Neural cell (in vitro differentiated cells): Measurements from ENCODE around the gene IP6K1. TPM values are rescaled to one million over a fixed set of nuclear protein-coding genes. Genes with fewer than 3 reads are reported as not detected.

ENCODE experiments used
- H2AFZ ChIP-seq: fragments of 200-600, 300-800 bp; sonication (generic), shearing (Covaris generic); 2 replicates; pipeline ENCODE4 v1.6.0; 2014; ENCODE audit warnings: low read depth, mild to moderate bottlenecking, antibody characterized with exemption, low read length, moderate library complexity
- H3F3A ChIP-seq: fragments of 200-600 bp; shearing (Covaris generic); 2 replicates; pipeline ENCODE4 v1.6.1; 2016; ENCODE audit warnings: mild to moderate bottlenecking, moderate library complexity, mixed read lengths, antibody characterized with exemption, low read length; ENCODE audit not compliant: insufficient read depth, poor library complexity, severe bottlenecking
- H3K27ac ChIP-seq: fragments of 200-600, 300-800 bp; sonication (generic), shearing (Covaris generic); 2 replicates; pipeline ENCODE4 v1.5.1; 2014; ENCODE audit warnings: mild to moderate bottlenecking, low read length, moderate library complexity
- H3K27me3 ChIP-seq: fragments of 300-800, 200-600 bp; sonication (generic), shearing (Covaris generic); 2 replicates; pipeline ENCODE4 v1.6.0; 2014; ENCODE audit warnings: mild to moderate bottlenecking, low read depth, low read length, moderate library complexity; ENCODE audit not compliant: insufficient read depth
- H3K36me3 ChIP-seq: fragments of 300-800, 200-600 bp; sonication (generic), shearing (Covaris generic); 2 replicates; pipeline ENCODE4 v1.5.1; 2014; ENCODE audit warnings: mild to moderate bottlenecking, antibody characterized with exemption, low read length, moderate library complexity; ENCODE audit not compliant: insufficient read depth
- H3K4me2 ChIP-seq: fragments of 300-800, 200-600 bp; sonication (generic), shearing (Covaris generic); 2 replicates; pipeline ENCODE4 v1.6.0; 2014; ENCODE audit warnings: mild to moderate bottlenecking, low read length
- H3K4me3 ChIP-seq: fragments of 300-800, 200-600 bp; sonication (generic), shearing (Covaris generic); 2 replicates; pipeline ENCODE4 v1.5.1; 2014; ENCODE audit warnings: mild to moderate bottlenecking, low read length, moderate library complexity
- H3K79me2 ChIP-seq: fragments of 200-600 bp; shearing (Covaris generic); replicated peaks from 2 replicates; pipeline ENCODE4 v1.6.0; 2014; ENCODE audit warnings: mild to moderate bottlenecking, low read length, moderate library complexity; ENCODE audit not compliant: insufficient read depth
- H3K9ac ChIP-seq: fragments of 300-800, 200-600 bp; sonication (generic), shearing (Covaris generic); 2 replicates; pipeline ENCODE4 v1.6.1; 2016; ENCODE audit warnings: mild to moderate bottlenecking, low read length, mixed read lengths
- H3K9me2 ChIP-seq: fragments of 200-600 bp; shearing (Covaris generic); 2 replicates; pipeline ENCODE4 v1.6.1; 2016; ENCODE audit warnings: mild to moderate bottlenecking, low read length, mixed read lengths; ENCODE audit not compliant: insufficient read depth
- H3K9me3 ChIP-seq: fragments of 200-600, 300-800 bp; sonication (generic), shearing (Covaris generic); 2 replicates; pipeline ENCODE4 v1.6.1; 2016; ENCODE audit warnings: mild to moderate bottlenecking, mixed run types, low read length, moderate library complexity, mixed read lengths
- H4K20me1 ChIP-seq: fragments of 200-600 bp; shearing (Covaris generic); 2 replicates; pipeline ENCODE4 v1.6.1; 2016; ENCODE audit warnings: mild to moderate bottlenecking, mixed run types; ENCODE audit not compliant: insufficient read depth
- EP300 ChIP-seq: fragments of 450-650 bp; conservative IDR thresholded peaks from 2 replicates; pipeline ENCODE4 v1.6.1; 2014; ENCODE audit warnings: antibody characterized with exemption, mild to moderate bottlenecking, moderate library complexity; ENCODE audit not compliant: poor library complexity, severe bottlenecking
- EZH2 ChIP-seq: fragments of 200-600, 300-800 bp; shearing (Covaris generic), sonication (generic); IDR thresholded peaks from 2 replicates; pipeline ENCODE4 v1.6.1; 2014; ENCODE audit warnings: antibody characterized with exemption, low read length, borderline replicate concordance, mild to moderate bottlenecking; ENCODE audit not compliant: insufficient read depth, poor library complexity, severe bottlenecking
- MXI1 ChIP-seq: fragments of 450-650 bp; conservative IDR thresholded peaks from 2 replicates; pipeline ENCODE4 v1.6.1; 2014; ENCODE audit warnings: antibody characterized with exemption, mild to moderate bottlenecking; ENCODE audit not compliant: poor library complexity, severe bottlenecking
- POLR2AphosphoS5 ChIP-seq: IDR thresholded peaks from 2 replicates; pipeline ENCODE4 v1.6.1; 2012
- RAD21 ChIP-seq: fragments of 450-650 bp; conservative IDR thresholded peaks from 2 replicates; pipeline ENCODE4 v1.6.1; 2014; ENCODE audit warnings: antibody characterized with exemption, mild to moderate bottlenecking, moderate library complexity
- REST ChIP-seq: IDR thresholded peaks from 2 replicates; pipeline ENCODE4 v1.6.1; 2012; ENCODE audit warnings: borderline replicate concordance
- SMC3 ChIP-seq: fragments of 450-650 bp; conservative IDR thresholded peaks from 2 replicates; pipeline ENCODE4 v1.6.1; 2014; ENCODE audit warnings: antibody characterized with exemption, mild to moderate bottlenecking, moderate library complexity; ENCODE audit not compliant: poor library complexity
- TAF1 ChIP-seq: IDR thresholded peaks from 2 replicates; pipeline ENCODE4 v1.6.1; 2012; ENCODE audit warnings: low read depth
- polyA plus RNA-seq: library from polyadenylated mRNA; depleted of rRNA; stranded (reverse); fragments of >200 nt; gene quantifications from 2 replicates; pipeline ENCODE4 v1.2.3, GENCODE V29; 2014
- TF ChIP-seq, protein P1 (sequence below): fragments of 450-650 bp; IDR thresholded peaks from 2 replicates; pipeline ENCODE4 v1.5.1; 2014; ENCODE audit warnings: antibody characterized with exemption, mild to moderate bottlenecking, moderate library complexity; ENCODE audit not compliant: poor library complexity, severe bottlenecking

Gene IP6K1
- polyA plus RNA-seq, 1 donor from 2014 or later = 52.7 TPM

DNA sequence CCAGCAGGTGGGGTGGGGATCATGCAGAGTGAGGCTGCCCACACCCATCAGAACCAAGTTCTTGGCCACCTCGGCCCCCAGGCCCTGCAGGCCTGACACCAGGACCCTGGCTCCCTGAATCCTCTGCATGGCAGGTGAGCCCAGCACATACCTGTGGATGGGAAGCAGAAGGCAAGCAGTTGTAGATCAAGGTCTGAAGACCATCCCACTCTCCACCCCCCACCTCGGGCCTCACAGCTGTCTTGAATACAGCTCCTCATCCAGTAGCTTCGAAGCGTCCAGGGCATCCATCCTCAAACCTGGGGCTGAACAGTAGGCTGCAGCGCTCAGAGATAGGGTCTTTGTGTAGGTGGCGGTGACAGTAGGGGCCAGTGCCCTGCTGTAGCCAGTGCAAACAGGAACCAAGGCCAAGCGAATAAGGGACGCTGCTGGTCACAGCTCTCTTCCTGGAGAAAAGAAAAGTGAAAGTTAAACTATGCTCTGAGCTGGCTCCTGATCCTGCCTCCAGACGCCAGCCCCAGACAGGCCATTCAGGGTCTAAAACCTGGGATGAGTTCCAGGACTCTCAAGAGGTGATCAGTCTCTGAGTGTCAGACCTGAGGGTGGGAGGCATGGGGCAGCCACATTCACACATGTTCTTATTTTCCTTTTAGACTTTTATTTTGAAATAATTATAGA, 27.3 kb upstream of the IP6K1 start, which contains the start of gene UBA7:
UBA7 (minus strand) TSS at position 457 of the 678 bp plus-strand sequence; CDS start at position 291, 166 bp downstream.
- H3K27ac ChIP-seq = no peak within 1 kb of the TSS
- no peaks in the 10 kb centered on the region for H3K36me3 ChIP-seq
- H3K4me2 ChIP-seq = no peak within 1 kb of the TSS
- TF ChIP-seq, protein P1, sequence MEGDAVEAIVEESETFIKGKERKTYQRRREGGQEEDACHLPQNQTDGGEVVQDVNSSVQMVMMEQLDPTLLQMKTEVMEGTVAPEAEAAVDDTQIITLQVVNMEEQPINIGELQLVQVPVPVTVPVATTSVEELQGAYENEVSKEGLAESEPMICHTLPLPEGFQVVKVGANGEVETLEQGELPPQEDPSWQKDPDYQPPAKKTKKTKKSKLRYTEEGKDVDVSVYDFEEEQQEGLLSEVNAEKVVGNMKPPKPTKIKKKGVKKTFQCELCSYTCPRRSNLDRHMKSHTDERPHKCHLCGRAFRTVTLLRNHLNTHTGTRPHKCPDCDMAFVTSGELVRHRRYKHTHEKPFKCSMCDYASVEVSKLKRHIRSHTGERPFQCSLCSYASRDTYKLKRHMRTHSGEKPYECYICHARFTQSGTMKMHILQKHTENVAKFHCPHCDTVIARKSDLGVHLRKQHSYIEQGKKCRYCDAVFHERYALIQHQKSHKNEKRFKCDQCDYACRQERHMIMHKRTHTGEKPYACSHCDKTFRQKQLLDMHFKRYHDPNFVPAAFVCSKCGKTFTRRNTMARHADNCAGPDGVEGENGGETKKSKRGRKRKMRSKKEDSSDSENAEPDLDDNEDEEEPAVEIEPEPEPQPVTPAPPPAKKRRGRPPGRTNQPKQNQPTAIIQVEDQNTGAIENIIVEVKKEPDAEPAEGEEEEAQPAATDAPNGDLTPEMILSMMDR = no peak
- no peak for TF ChIP-seq SMC3
- no peak for TF ChIP-seq POLR2AphosphoS5
- no peak for TF ChIP-seq TAF1
- no peak for TF ChIP-seq EZH2
- TF ChIP-seq RAD21 = no peak
- no peak for TF ChIP-seq REST
- TF ChIP-seq EP300 = no peak
- TF ChIP-seq MXI1 = no peak
- H3K9ac ChIP-seq = no peak within 1 kb of the TSS
- no peaks in the 10 kb centered on the region for H3F3A ChIP-seq
- no peak within 1 kb of the TSS for H3K4me3 ChIP-seq
- no peaks in the 10 kb centered on the region for H3K27me3 ChIP-seq
- no peaks in the 10 kb centered on the region for H4K20me1 ChIP-seq
- no peak within 1 kb of the TSS for H2AFZ ChIP-seq
- no peaks in the 10 kb centered on the region for H3K79me2 ChIP-seq
- H3K9me2 ChIP-seq = no peaks in the 10 kb centered on the region
- H3K9me3 ChIP-seq = no peaks in the 10 kb centered on the region

DNA sequence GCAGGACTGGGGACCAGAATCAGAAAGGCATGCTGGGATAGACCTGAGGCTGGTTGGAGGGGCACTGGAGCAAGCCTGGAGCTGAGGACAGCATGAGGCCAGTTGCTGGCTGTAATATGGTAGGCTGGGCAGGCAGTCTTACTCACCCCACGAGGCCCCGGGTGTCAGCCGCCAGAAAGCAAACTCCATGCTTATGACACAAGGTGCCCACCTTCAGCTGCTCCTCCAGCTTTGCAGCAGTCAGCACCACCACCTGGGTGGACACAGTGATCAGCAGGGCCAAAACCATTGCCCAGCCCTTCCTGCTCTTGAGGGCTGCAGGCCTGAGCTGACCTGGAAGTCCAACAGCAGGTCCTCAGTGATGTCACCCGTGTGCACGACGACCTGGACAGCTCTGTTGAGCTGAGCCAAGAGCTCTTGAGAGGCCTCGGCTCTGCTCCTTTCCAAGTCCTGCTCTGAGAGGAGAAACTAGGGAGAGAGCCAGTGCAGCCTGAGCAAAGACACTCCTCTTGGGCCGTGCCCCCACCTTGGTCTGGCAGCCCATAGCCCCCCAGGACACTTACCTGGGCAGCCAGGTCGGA, 26.7 kb upstream of the IP6K1 start:
- Histone ChIP-seq H4K20me1 (no peaks in the 10 kb centered on the region), H3K9me2 (no peaks in the 10 kb centered on the region), H3K4me3 (no peak overlapping the region), H3K27ac (no peak overlapping the region), H3K9me3 (no peaks in the 10 kb centered on the region), H2AFZ (no peak overlapping the region), H3K36me3 (no peaks in the 10 kb centered on the region), H3F3A (no peaks in the 10 kb centered on the region), H3K79me2 (no peaks in the 10 kb centered on the region), H3K9ac (no peak overlapping the region), H3K4me2 (no peak overlapping the region), H3K27me3 (no peaks in the 10 kb centered on the region)
- TF ChIP-seq SMC3 = no peak
- TF ChIP-seq REST = no peak
- TF ChIP-seq, protein P1 = no peak
- no peak for TF ChIP-seq POLR2AphosphoS5
- no peak for TF ChIP-seq RAD21
- TF ChIP-seq EZH2 = no peak
- TF ChIP-seq EP300 = no peak
- no peak for TF ChIP-seq TAF1
- TF ChIP-seq MXI1 = no peak
